Melanocyte of skin (primary cell): Measurements from ENCODE around the gene PCDHB3. TPM values are rescaled to one million over a fixed set of nuclear protein-coding genes. Genes with fewer than 3 reads are reported as not detected.

Experiments used
- total RNA-seq, 2 donors: library from RNA; depleted of rRNA; stranded (reverse); fragments of >200 nt; gene quantifications; 2 replicates each; pipeline ENCODE4 v1.2.3, GENCODE V29; 2012

PCDHB3 gene
- under 1 TPM in 1 of 2 donors, not detected in 1; under 0.01 TPM for total RNA-seq

DNA sequence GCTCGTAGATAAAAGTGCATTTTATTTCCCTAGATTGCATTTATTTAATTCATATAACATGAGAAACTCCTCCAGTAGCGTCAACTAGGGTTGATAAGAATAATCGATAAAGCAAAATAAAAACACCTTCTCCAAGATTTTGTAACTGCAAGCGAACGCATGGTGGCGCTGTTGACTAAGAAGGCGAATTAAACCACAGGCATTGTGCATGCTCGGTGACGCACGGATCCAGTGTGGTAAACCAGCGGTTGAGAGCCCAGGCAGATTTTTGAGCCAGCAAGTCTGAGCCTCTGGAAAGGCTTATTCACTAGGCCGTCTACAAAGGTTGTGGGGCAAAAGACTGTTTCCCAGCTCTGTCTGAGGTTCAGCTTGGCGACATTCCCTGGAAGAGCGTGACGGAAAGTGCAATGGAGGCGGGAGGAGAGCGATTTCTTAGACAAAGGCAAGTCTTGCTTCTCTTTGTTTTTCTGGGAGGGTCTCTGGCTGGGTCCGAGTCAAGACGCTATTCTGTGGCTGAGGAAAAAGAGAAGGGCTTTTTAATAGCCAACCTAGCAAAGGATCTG lies at the start of gene PCDHB3:
TSS of gene PCDHB3 (plus strand) at position 231 of the 563 bp plus-strand sequence. CDS start at position 408, 177 bp downstream.

DNA sequence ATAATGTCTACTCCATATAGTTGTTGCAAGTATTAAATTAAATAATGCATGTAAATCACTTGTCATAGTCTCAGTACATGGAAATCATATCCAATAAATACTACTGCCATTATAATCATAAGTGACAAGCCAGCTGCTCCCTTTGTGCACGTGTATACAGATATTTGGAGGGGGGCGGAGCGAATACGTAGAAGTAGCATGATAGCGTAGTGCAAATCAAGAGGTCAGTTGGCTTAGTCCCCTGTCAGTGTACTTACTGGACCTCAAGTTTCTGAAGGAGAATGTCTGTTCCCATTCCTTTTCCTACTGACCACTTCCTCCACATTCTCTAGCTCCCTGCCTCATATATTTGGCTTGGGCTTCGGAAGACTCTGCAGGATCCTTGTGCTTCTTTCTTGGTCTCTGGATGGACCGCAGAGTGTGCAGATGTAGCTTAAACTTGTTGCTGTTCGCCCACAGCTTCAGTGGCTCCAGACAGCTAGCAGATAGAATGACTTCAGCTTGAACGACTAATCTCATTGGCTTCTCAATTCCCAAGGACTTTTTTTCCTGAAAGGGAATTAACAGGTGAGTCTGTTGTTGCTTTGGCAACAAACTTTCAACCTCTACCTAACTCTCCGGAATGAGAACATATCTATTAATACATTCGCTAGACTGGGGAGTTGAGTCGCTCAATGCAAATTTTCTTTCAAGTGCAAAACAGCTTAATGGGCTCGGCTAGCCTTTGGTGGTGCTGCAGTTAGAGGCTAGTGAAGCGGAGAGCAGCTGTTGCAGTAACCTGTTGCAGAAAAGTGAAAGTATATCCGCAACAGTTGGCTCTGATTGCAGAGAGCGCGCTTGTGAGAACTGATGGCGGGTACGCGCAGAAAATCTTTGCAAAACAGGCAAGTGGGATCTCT lies 49.4 kb upstream of the PCDHB3 start, which contains the start of gene PCDHB1:
TSS of gene PCDHB1 (plus strand) at position 753 of the 899 bp plus-strand sequence. CDS start at position 850, 97 bp downstream.

DNA sequence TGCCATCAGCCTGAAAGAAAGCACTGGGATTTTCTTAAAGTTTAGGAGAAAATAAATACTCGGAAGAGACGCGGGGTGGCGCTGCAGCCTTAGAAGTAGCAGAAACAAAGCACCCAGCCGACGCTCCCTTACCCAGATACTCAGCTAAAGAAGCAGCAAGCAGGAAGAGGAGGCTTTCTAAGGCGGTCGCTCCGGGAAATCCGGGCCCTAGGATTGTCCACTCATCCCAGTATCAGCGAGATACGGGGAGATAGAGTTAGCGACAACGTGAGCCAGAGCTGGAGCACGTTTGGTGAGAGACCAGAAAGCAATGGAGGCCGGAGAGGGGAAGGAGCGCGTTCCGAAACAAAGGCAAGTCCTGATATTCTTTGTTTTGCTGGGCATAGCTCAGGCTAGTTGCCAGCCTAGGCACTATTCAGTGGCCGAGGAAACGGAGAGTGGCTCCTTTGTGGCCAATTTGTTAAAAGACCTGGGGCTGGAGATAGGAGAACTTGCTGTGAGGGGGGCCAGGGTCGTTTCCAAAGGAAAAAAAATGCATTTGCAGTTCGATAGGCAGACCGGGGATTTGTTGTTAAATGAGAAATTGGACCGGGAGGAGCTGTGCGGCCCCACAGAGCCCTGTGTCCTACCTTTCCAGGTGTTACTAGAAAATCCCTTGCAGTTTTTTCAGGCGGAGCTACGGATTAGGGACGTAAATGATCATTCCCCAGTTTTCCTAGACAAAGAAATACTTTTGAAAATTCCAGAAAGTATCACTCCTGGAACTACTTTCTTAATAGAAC lies 5.6 kb upstream of the PCDHB3 start, which contains the start of gene PCDHB2:
TSS of gene PCDHB2 (plus strand) at position 135 of the 782 bp plus-strand sequence. CDS start at position 311, 176 bp downstream.

DNA sequence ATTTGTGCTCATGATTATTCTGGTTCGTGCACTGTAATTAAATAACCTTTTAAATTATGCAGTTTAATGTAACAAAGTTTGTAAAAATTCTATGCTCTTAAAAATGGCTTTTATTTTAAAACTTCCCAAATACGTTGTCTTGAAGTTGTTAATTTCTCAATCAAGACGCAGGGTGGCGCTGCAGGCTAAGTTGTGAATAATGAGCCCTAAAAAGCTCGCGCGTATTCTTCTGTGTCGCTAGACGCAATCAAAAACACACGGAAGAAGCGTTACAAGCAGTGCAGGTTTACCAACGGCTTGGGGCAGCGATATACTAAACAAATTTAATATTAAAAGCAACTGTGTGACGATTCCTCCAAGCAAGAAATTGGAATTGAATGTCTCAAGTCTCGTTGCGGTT lies 21.3 kb downstream of the PCDHB3 start, which contains the start of gene PCDHB4:
TSS of gene PCDHB4 (plus strand) at position 256 of the 400 bp plus-strand sequence. CDS start 181 bp downstream, outside the sequence.

DNA sequence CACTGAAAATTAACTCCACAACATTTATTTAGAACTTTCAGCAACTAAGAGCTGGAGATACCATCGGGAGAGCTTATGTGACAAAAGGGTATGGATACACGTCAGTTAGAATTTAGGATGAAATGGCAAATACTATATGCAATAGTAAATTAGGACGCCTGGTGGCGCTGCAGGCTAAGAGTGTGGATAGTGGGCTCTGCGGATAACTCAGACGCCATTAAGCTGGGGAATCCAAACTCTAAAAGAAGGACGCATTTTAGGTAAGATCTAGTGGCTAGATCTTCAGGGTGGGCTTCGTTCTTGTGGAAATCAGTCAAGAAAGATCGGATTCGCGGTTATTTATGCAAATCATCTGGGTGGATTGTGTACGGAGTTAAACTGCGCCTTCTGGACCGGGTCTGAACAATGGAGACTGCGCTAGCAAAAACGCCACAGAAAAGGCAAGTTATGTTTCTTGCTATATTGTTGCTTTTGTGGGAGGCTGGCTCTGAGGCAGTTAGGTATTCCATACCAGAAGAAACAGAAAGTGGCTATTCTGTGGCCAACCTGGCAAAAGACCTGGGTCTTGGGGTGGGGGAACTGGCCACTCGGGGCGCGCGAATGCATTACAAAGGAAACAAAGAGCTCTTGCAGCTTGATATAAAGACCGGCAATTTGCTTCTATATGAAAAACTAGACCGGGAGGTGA lies 34.9 kb downstream of the PCDHB3 start, which contains the start of gene PCDHB5:
TSS of gene PCDHB5 (plus strand) at position 177 of the 688 bp plus-strand sequence. CDS start at position 406, 229 bp downstream.

DNA sequence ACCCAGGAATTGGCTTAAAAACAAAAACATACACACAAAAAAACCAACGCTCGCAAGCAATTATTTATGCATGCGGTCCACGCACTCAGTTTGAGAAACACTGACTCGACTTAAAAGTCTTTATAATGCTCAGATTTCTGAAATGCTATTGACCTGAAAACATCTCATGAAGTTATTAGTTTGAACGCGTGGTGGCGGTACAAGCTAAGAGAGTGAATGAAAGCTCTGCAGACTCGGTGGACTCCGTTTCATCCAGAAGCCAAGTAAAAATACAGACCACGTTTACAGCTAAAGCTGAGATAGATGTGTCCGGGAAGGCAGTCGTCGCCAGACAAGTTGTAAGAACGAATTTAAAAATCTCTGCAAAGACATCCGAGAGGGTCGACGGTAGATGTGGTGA lies 49.5 kb downstream of the PCDHB3 start, which contains the start of gene PCDHB6:
TSS of gene PCDHB6 (plus strand) at position 246 of the 400 bp plus-strand sequence. CDS start 201 bp downstream, outside the sequence.

Other genes with a start within 250 kb of the PCDHB3 start
- under 1 TPM in 1 of 2 donors, not detected in 1; 0.69 TPM for gene PCDHA10, start 244.6 kb upstream of the PCDHB3 start, total RNA-seq
- gene PCDHA11, start 231.5 kb upstream of the PCDHB3 start, total RNA-seq: under 1 TPM in 1 of 2 donors, not detected in 1; under 0.01 TPM
- gene PCDHA12, start 225.2 kb upstream of the PCDHB3 start, total RNA-seq: not detected
- gene PCDHA13, start 218.3 kb upstream of the PCDHB3 start, total RNA-seq: under 1 TPM in 1 of 2 donors, not detected in 1; under 0.01 TPM
- under 1 TPM in 1 of 2 donors, not detected in 1; 0.34 TPM for gene PCDHAC1, start 174.2 kb upstream of the PCDHB3 start, total RNA-seq
- gene PCDHAC2, start 134.0 kb upstream of the PCDHB3 start, total RNA-seq: under 1 TPM in 1 of 2 donors, not detected in 1; 0.69 TPM
- not detected for gene PCDHB1, start 49.1 kb upstream of the PCDHB3 start, total RNA-seq
- gene PCDHB2, start 5.9 kb upstream of the PCDHB3 start, total RNA-seq: under 1 TPM; under 0.01 to 0.34 TPM
- gene PCDHB4, start 21.3 kb downstream of the PCDHB3 start, total RNA-seq: under 1 TPM in 1 of 2 donors, not detected in 1; 0.69 TPM
- under 1 TPM in 1 of 2 donors, not detected in 1; 0.69 TPM for gene PCDHB5, start 34.7 kb downstream of the PCDHB3 start, total RNA-seq
- not detected for gene PCDHB6, start 49.6 kb downstream of the PCDHB3 start, total RNA-seq
- under 1 TPM; under 0.01 TPM for gene PCDHB7, start 72.2 kb downstream of the PCDHB3 start, total RNA-seq
- under 1 TPM in 1 of 2 donors, not detected in 1; under 0.01 TPM for gene PCDHB8, start 77.3 kb downstream of the PCDHB3 start, total RNA-seq
- not detected for gene PCDHB16, start 81.9 kb downstream of the PCDHB3 start, total RNA-seq
- under 1 TPM in 1 of 2 donors, not detected in 1; under 0.01 TPM for gene PCDHB9, start 86.7 kb downstream of the PCDHB3 start, total RNA-seq
- under 1 TPM in 1 of 2 donors, not detected in 1; under 0.01 TPM for gene PCDHB10, start 91.9 kb downstream of the PCDHB3 start, total RNA-seq
- not detected for gene PCDHB11, start 99.2 kb downstream of the PCDHB3 start, total RNA-seq
- under 1 TPM in 1 of 2 donors, not detected in 1; under 0.01 TPM for gene PCDHB12, start 108.2 kb downstream of the PCDHB3 start, total RNA-seq
- gene PCDHB13, start 113.4 kb downstream of the PCDHB3 start, total RNA-seq: under 1 TPM; under 0.01 to 0.34 TPM
- gene PCDHB14, start 122.9 kb downstream of the PCDHB3 start, total RNA-seq: under 1 TPM in 1 of 2 donors, not detected in 1; under 0.01 TPM
- gene PCDHB15, start 144.9 kb downstream of the PCDHB3 start, total RNA-seq: not detected
- not detected for gene SLC25A2, start 203.6 kb downstream of the PCDHB3 start, total RNA-seq
- gene TAF7, start 220.3 kb downstream of the PCDHB3 start, total RNA-seq: 10 to 100 TPM; 24.8 to 46.6 TPM
- under 1 TPM; under 0.01 TPM for gene PCDHGA1, start 230.0 kb downstream of the PCDHB3 start, total RNA-seq
- under 1 TPM; 0.67 to 0.69 TPM for gene PCDHGA2, start 238.3 kb downstream of the PCDHB3 start, total RNA-seq
- gene PCDHGA3, start 243.4 kb downstream of the PCDHB3 start, total RNA-seq: under 1 TPM; 0.67 to 0.69 TPM
- under 1 TPM; 0.33 to 0.69 TPM for gene PCDHGB1, start 249.6 kb downstream of the PCDHB3 start, total RNA-seq